ENCODE results near the gene MPZL2. TPM values are rescaled to one million over a fixed set of nuclear protein-coding genes. Genes with fewer than 3 reads are reported as not detected.

Gene MPZL2
- total and polyA plus RNA-seq, 9 of the 15 experiments (the other 6 are each of a cell fraction or from before 2014, with no cell fraction given), result 0.09 to 0.28 (median 0.18) TPM; not detected in 2

DNA sequence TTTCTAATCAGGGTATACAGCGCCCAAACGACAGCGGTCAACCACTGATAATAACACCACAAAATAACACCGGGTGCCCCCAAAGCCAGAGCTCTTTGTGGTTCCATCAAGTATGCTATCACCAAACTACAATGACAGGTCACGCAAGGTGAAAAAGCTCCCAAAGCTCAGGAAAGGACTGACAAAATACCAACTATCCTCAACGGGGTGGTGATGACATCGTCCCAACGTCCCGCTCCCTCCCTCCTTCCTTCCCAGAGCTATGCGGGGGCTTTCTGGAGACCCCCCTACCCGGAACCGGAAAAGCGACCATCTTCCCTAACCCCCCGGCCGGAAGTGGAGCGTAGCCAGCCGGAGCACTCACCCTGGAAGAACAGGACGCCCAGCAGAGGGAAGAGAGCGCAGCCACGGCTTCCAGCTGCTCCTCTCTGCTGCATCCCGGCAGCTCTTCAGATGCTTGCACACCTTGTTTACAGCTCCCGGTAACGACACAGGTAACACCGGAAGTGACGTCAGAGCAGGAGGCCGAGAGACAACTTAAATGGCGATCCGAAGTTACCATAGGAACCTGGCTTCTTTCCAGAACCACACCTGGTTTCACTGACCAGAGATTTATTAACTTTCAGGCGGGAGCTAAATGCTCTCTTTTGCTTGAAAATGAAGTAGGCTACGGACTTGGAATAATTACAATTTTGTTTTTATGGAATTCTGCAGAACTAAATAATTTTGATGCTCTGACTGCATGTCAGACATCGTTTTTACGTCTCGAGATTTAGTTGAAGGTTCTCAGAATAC, 12.0 kb downstream of the MPZL2 start, which contains the start of gene MPZL3 (continued):
- TF ChIP-seq, protein P1, sequence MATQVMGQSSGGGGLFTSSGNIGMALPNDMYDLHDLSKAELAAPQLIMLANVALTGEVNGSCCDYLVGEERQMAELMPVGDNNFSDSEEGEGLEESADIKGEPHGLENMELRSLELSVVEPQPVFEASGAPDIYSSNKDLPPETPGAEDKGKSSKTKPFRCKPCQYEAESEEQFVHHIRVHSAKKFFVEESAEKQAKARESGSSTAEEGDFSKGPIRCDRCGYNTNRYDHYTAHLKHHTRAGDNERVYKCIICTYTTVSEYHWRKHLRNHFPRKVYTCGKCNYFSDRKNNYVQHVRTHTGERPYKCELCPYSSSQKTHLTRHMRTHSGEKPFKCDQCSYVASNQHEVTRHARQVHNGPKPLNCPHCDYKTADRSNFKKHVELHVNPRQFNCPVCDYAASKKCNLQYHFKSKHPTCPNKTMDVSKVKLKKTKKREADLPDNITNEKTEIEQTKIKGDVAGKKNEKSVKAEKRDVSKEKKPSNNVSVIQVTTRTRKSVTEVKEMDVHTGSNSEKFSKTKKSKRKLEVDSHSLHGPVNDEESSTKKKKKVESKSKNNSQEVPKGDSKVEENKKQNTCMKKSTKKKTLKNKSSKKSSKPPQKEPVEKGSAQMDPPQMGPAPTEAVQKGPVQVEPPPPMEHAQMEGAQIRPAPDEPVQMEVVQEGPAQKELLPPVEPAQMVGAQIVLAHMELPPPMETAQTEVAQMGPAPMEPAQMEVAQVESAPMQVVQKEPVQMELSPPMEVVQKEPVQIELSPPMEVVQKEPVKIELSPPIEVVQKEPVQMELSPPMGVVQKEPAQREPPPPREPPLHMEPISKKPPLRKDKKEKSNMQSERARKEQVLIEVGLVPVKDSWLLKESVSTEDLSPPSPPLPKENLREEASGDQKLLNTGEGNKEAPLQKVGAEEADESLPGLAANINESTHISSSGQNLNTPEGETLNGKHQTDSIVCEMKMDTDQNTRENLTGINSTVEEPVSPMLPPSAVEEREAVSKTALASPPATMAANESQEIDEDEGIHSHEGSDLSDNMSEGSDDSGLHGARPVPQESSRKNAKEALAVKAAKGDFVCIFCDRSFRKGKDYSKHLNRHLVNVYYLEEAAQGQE (IDR thresholded peaks at IDR 0.05; ENCODE audit: borderline replicate concordance), result no peak
- TF ChIP-seq, protein P1 (CRISPR knock-in tag; IDR thresholded peaks at IDR 0.05; ENCODE audit: low read depth), result no peak
- no peak for TF ChIP-seq FUS (optimal IDR thresholded peaks at IDR 0.05; ENCODE audit: low read depth, low read length)
- 0 out of 2 replicates have a peak, but pooled peaks have one; percentile 38 for TF ChIP-seq ZNF583 (CRISPR knock-in tag; IDR thresholded peaks at IDR 0.05)
- no peak for TF ChIP-seq ZC3H8 (IDR thresholded peaks at IDR 0.05)
- TF ChIP-seq SIN3B (IDR thresholded peaks at IDR 0.05; ENCODE audit: low read depth), result no peak
- peak; percentile 55; the same call in 1 of the 2 replicates for TF ChIP-seq CEBPG (CRISPR knock-in tag; IDR thresholded peaks at IDR 0.05)
- 0 out of 4 replicates have a peak, but pooled peaks of 1 of the 2 experiments have one; percentile 35 for TF ChIP-seq CEBPG (tag; conservative IDR thresholded peaks at IDR 0.05 in 1 of 2, IDR thresholded peaks at IDR 0.05 in 1 of 2)
- no peak for TF ChIP-seq TOE1 (IDR thresholded peaks at IDR 0.05; ENCODE audit: borderline replicate concordance)
- peak; percentile 62; the same call in 1 of the 2 replicates for TF ChIP-seq TOE1 (CRISPR knock-in tag; IDR thresholded peaks at IDR 0.05; ENCODE audit: borderline replicate concordance, low read depth)
- no peak for TF ChIP-seq KLF16 (IDR thresholded peaks at IDR 0.05)
- peak; percentile 94 for TF ChIP-seq FOXP1 (CRISPR knock-in tag; IDR thresholded peaks at IDR 0.05)
- TF ChIP-seq, protein P2, sequence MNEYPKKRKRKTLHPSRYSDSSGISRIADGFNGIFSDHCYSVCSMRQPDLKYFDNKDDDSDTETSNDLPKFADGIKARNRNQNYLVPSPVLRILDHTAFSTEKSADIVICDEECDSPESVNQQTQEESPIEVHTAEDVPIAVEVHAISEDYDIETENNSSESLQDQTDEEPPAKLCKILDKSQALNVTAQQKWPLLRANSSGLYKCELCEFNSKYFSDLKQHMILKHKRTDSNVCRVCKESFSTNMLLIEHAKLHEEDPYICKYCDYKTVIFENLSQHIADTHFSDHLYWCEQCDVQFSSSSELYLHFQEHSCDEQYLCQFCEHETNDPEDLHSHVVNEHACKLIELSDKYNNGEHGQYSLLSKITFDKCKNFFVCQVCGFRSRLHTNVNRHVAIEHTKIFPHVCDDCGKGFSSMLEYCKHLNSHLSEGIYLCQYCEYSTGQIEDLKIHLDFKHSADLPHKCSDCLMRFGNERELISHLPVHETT (CRISPR knock-in tag; conservative IDR thresholded peaks at IDR 0.05 in 1 of 2, IDR thresholded peaks at IDR 0.05 in 1 of 2), result peak in 1 of 2 experiments; percentile 73; a peak in 1 of 4 replicates
- peak; percentile 70; the same call in 1 of the 2 replicates for TF ChIP-seq GTF2E2 (tag; IDR thresholded peaks at IDR 0.05)
- peak; percentile 85 for TF ChIP-seq PHF20 (IDR thresholded peaks at IDR 0.05; ENCODE audit: partially characterized antibody)

Measured in K562 (cell line).